Mucosa of stomach (tissue), 1 donor: ENCODE data around the gene RNF32.
"Not testable (repeated sequence)": the region's sequence is repeated elsewhere in the genome, so short reads cannot be mapped to it uniquely, and the experiment has no call there.

Experiments
- H3K27me3 ChIP-seq: one replicate; pipeline ENCODE4 v1.7.0; 2013; ENCODE audit warnings: mild to moderate bottlenecking, low read length; ENCODE audit not compliant: control insufficient read depth, insufficient read depth
- H3K36me3 ChIP-seq: one replicate; pipeline ENCODE4 v1.7.0; 2013; ENCODE audit warnings: low read length; ENCODE audit not compliant: control insufficient read depth, insufficient read depth
- H3K4me1 ChIP-seq: one replicate; pipeline ENCODE4 v1.7.0; 2013; ENCODE audit warnings: mild to moderate bottlenecking, low read length; ENCODE audit not compliant: control insufficient read depth, insufficient read depth
- H3K4me3 ChIP-seq: one replicate; pipeline ENCODE4 v1.7.0; 2013; ENCODE audit warnings: low read length
- H3K9ac ChIP-seq: one replicate; pipeline ENCODE4 v1.7.0; 2013; ENCODE audit warnings: mild to moderate bottlenecking, low read length, moderate library complexity
- H3K9me3 ChIP-seq: one replicate; pipeline ENCODE4 v1.7.0; 2013; ENCODE audit warnings: mild to moderate bottlenecking, low read length, moderate library complexity; ENCODE audit not compliant: control insufficient read depth
- donor health status: Pancreatic carcinoma.

RNF32 gene

DNA sequence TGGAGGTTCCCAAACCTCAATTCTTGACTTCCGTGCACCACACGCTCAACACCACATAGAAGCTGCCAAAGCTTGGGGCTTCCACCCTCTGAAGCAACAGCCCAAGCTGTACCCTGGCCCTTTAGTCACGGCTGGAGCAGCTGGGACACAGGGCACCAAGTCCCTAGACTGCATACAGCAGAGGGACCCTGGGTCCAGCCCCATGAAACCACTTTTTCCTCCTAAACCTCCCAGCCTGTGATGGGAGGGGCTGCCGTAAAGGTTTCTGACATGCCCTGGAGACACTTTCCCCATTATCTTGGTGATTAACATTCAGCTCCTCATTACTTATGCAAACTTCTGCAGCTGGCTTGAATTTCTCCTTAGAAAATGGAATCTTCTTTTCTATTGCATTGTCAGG lies 57.9 kb downstream of the RNF32 start:
- not testable (repeated sequence) for H3K27me3 ChIP-seq, H3K9ac ChIP-seq, H3K4me1 ChIP-seq, H3K9me3 ChIP-seq, H3K4me3 ChIP-seq, H3K36me3 ChIP-seq

GRCh38 chr7:156701787-156702186 lies 61.2 kb downstream of the RNF32 start:
- peaks cover 14% of the 10 kb centered on the region for H3K4me1 ChIP-seq
- H3K9ac ChIP-seq, H3K36me3 ChIP-seq, H3K27me3 ChIP-seq, H3K9me3 ChIP-seq, H3K4me3 ChIP-seq: not testable (repeated sequence)

DNA sequence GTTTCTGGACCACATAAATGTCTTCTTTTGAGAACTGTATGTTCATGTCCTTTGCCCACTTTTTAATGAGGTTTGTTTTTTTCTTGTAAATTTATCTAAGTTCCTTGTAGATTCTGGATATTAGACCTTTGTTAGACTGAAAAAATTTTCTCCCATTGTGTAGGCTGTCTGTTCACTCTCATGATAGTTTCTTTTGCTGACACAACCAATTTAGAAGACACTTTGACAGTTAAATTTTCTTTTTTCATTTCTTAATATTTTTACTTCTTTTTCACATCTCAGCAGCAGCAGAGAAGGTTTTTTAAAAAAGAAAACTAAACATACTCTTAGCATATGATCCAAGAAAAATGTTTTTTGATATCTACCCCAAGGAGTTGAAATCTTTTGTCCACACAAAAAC lies 61.8 kb downstream of the RNF32 start:
- H3K36me3 ChIP-seq: no peaks in the 10 kb centered on the region
- H3K4me3 ChIP-seq: no peak overlapping the region
- no peak overlapping the region for H3K9ac ChIP-seq
- no peaks in the 10 kb centered on the region for H3K9me3 ChIP-seq
- H3K27me3 ChIP-seq: no peaks in the 10 kb centered on the region
- H3K4me1 ChIP-seq: peaks cover 14% of the 10 kb centered on the region

DNA sequence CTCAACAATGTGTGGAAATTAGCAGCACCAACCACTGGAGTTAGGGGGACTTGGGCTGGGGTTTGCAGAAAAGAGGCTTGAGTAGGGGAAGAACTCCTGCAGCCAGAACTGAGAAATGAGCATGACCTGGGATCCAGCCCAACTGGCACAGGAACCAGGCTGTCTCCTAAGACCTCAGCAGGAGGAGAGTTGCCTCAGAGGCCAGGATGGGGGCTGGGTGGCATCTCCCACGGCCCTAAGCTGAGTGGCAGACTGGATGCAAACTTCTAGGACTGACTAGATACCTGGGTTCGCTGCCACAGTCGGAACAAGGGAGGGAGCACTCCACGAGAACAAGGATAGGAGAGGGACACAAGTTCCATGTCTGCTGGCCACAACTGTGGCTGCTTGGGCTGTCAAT lies 62.6 kb downstream of the RNF32 start:
- no peaks in the 10 kb centered on the region for H3K27me3 ChIP-seq
- no peaks in the 10 kb centered on the region for H3K36me3 ChIP-seq
- H3K4me3 ChIP-seq: no peak overlapping the region
- no peaks in the 10 kb centered on the region for H3K9me3 ChIP-seq
- peaks cover 14% of the 10 kb centered on the region for H3K4me1 ChIP-seq
- no peak overlapping the region for H3K9ac ChIP-seq

GRCh38 chr7:156703773-156704482 lies 63.4 kb downstream of the RNF32 start:
- Histone ChIP-seq H3K27me3 (no peaks in the 10 kb centered on the region), H3K9me3 (no peaks in the 10 kb centered on the region), H3K36me3 (no peaks in the 10 kb centered on the region), H3K4me3 (no peak overlapping the region), H3K9ac (peak overlapping the region; percentile 0), H3K4me1 (peaks cover 14% of the 10 kb centered on the region)

GRCh38 chr7:156722043-156722826 lies 81.7 kb downstream of the RNF32 start:
- Histone ChIP-seq H3K9me3 (no peaks in the 10 kb centered on the region), H3K4me1 (no peaks in the 10 kb centered on the region), H3K4me3 (no peak overlapping the region), H3K9ac (no peak overlapping the region), H3K36me3 (no peaks in the 10 kb centered on the region), H3K27me3 (no peaks in the 10 kb centered on the region)

DNA sequence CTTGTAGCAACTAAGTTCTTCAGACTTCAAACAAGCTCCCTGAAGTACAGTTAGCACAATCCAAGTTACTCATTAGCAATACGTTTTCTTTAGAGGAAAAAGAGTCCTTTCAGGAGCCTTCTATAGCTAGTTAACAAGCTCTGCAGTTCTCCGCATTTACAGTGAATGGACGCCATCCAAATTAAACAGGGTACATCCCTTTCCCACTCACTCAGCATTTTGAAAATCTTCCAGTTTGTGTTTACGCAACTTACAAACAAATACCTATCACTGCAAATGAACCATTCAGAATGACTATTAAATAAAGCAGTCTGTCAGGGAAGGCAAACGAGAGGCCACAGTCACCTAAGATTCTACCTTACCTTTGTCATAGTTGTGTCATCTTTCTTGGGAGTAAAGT lies 84.5 kb downstream of the RNF32 start:
- Histone ChIP-seq H3K4me1 (no peaks in the 10 kb centered on the region), H3K9me3 (no peaks in the 10 kb centered on the region), H3K9ac (no peak overlapping the region), H3K27me3 (no peaks in the 10 kb centered on the region), H3K36me3 (no peaks in the 10 kb centered on the region), H3K4me3 (no peak overlapping the region)

- H3K9me3 ChIP-seq: no peaks in the 10 kb centered on the region
- no peak overlapping the region for H3K9ac ChIP-seq
- H3K27me3 ChIP-seq: no peaks in the 10 kb centered on the region
- H3K36me3 ChIP-seq: no peaks in the 10 kb centered on the region
- H3K4me3 ChIP-seq: no peak overlapping the region
- H3K4me1 ChIP-seq: no peaks in the 10 kb centered on the region
Observed at GRCh38 chr7:156725936-156726335, 85.4 kb downstream of the RNF32 start.
